Activated CD8-positive, alpha-beta memory T cell treated with anti-CD3 and anti-CD28 coated beads for 1 hour (primary cell): ENCODE data around the gene CFAP90.
A peak's percentile ranks its signal among the peaks of the same experiment; 100 is the strongest.

ENCODE experiments used
- DNase-seq, 2 donors: peaks; one replicate each; pipeline ENCODE4 v3.0.0-alpha.2; 2020; ENCODE audit warnings: low read depth in 1 of 2; ENCODE audit errors: extremely low read depth in 1 of 2

CFAP90 gene

GRCh38 chr5:7868773-7869473, 18.0 kb upstream of the CFAP90 start, which contains the start of the genes FASTKD3 and MTRR:
Gene FASTKD3 (minus strand): TSS chr5:7869031. CDS start chr5:7868083, 948 bp downstream.
Gene MTRR (plus strand): TSS chr5:7869148. CDS start chr5:7870795, 1,647 bp downstream.
- DNase-seq: peak; percentile 69 to 83

- no peak for DNase-seq
These were observed 17.5 kb upstream of the CFAP90 start for GRCh38 chr5:7868427-7868772.

GRCh38 chr5:7867260-7867659, 16.3 kb upstream of the CFAP90 start:
- DNase-seq: no peak

- no peak for DNase-seq
These were observed 15.3 kb upstream of the CFAP90 start for GRCh38 chr5:7866196-7866595.

- DNase-seq: no peak
These were observed 7.1 kb upstream of the CFAP90 start for GRCh38 chr5:7857926-7858632.

- DNase-seq: no peak
These were observed 6.4 kb upstream of the CFAP90 start for GRCh38 chr5:7857361-7857760.

GRCh38 chr5:7856855-7857254, 5.9 kb upstream of the CFAP90 start:
- no peak for DNase-seq

- no peak for DNase-seq
These were observed 4.7 kb upstream of the CFAP90 start for GRCh38 chr5:7855611-7856010.

- no peak for DNase-seq
These were observed 2.1 kb upstream of the CFAP90 start for GRCh38 chr5:7852988-7853387.

GRCh38 chr5:7852542-7852941, 1.6 kb upstream of the CFAP90 start:
- no peak for DNase-seq

GRCh38 chr5:7851617-7852289, 820 bp upstream of the CFAP90 start:
- no peak for DNase-seq

- DNase-seq: no peak
These were observed 283 bp upstream of the CFAP90 start for GRCh38 chr5:7851240-7851592.

GRCh38 chr5:7849681-7850394, 1.1 kb downstream of the CFAP90 start:
- DNase-seq: no peak

GRCh38 chr5:7848296-7848695, 2.6 kb downstream of the CFAP90 start:
- DNase-seq: no peak

- DNase-seq: no peak
These were observed 4.6 kb downstream of the CFAP90 start for GRCh38 chr5:7846327-7846726.

- no peak for DNase-seq
These were observed 5.4 kb downstream of the CFAP90 start for GRCh38 chr5:7845557-7845956.

GRCh38 chr5:7844901-7845300, 6.0 kb downstream of the CFAP90 start:
- DNase-seq: no peak

GRCh38 chr5:7842531-7842930, 8.4 kb downstream of the CFAP90 start:
- DNase-seq: no peak

- DNase-seq: no peak
These were observed 13.5 kb downstream of the CFAP90 start for GRCh38 chr5:7837403-7837802.

GRCh38 chr5:7834982-7835381, 16.0 kb downstream of the CFAP90 start:
- no peak for DNase-seq

- no peak for DNase-seq
These were observed 22.7 kb downstream of the CFAP90 start for GRCh38 chr5:7828269-7828668.
